ENCODE data around the gene CASZ1.

The CASZ1 gene

GRCh38 chr1:10836726-10837125 lies 40.3 kb upstream of the CASZ1 start:
- no peak overlapping the region for H3K4me3 Mint-ChIP-seq
- H3K4me1 Mint-ChIP-seq = peaks cover 33% of the 10 kb centered on the region
- H3K27me3 Mint-ChIP-seq (ENCODE audit: low read depth) = peaks cover 60% of the 10 kb centered on the region
- peak overlapping the region in 1 of 3 experiments; percentile 71 for H3K27ac Mint-ChIP-seq
- peaks cover 9% of the 10 kb centered on the region for H3K9me3 Mint-ChIP-seq
- TF ChIP-seq CTCF (IDR thresholded peaks at IDR 0.05; ENCODE audit: unreplicated experiment in 3 of 3) = no peak
- H3K36me3 Mint-ChIP-seq (ENCODE audit: low read depth) = peaks cover 3% of the 10 kb centered on the region

- no peak for TF ChIP-seq CTCF (IDR thresholded peaks at IDR 0.05; ENCODE audit: unreplicated experiment in 3 of 3)
- H3K36me3 Mint-ChIP-seq (ENCODE audit: low read depth) = peaks cover 3% of the 10 kb centered on the region
- no peak overlapping the region for H3K4me3 Mint-ChIP-seq
- H3K27ac Mint-ChIP-seq = no peak overlapping the region
- peaks cover 25% of the 10 kb centered on the region for H3K4me1 Mint-ChIP-seq
- H3K9me3 Mint-ChIP-seq = peaks cover 4% of the 10 kb centered on the region
- peaks cover 61% of the 10 kb centered on the region for H3K27me3 Mint-ChIP-seq (ENCODE audit: low read depth)
These were observed 39.5 kb upstream of the CASZ1 start for GRCh38 chr1:10835822-10836421.

GRCh38 chr1:10835421-10835820 lies 39.0 kb upstream of the CASZ1 start:
- peak overlapping the region in 2 of 3 experiments; percentile 23 to 28 for H3K4me3 Mint-ChIP-seq

GRCh38 chr1:10834770-10835412 lies 38.4 kb upstream of the CASZ1 start:
- Mint-ChIP-seq H3K27ac (no peak overlapping the region), H3K4me3 (no peak overlapping the region), H3K27me3 (ENCODE audit: low read depth) (peaks cover 65% of the 10 kb centered on the region), H3K4me1 (peaks cover 23% of the 10 kb centered on the region), H3K36me3 (ENCODE audit: low read depth) (peaks cover 3% of the 10 kb centered on the region), H3K9me3 (peaks cover 4% of the 10 kb centered on the region)
- no peak for TF ChIP-seq CTCF (IDR thresholded peaks at IDR 0.05; ENCODE audit: unreplicated experiment in 3 of 3)

More at GRCh38 chr1:10835421-10835820, 39.0 kb upstream of the CASZ1 start:
- peaks cover 4% of the 10 kb centered on the region for H3K9me3 Mint-ChIP-seq
- no peak for TF ChIP-seq CTCF (IDR thresholded peaks at IDR 0.05; ENCODE audit: unreplicated experiment in 3 of 3)
- H3K27me3 Mint-ChIP-seq (ENCODE audit: low read depth) = peaks cover 65% of the 10 kb centered on the region
- no peak overlapping the region for H3K27ac Mint-ChIP-seq
- peaks cover 3% of the 10 kb centered on the region for H3K36me3 Mint-ChIP-seq (ENCODE audit: low read depth)
- peaks cover 24% of the 10 kb centered on the region for H3K4me1 Mint-ChIP-seq

GRCh38 chr1:10833630-10834557 lies 37.4 kb upstream of the CASZ1 start:
- Mint-ChIP-seq H3K36me3 (ENCODE audit: low read depth) (peaks cover 3% of the 10 kb centered on the region), H3K4me3 (no peak overlapping the region), H3K4me1 (peaks cover 26% of the 10 kb centered on the region), H3K27me3 (ENCODE audit: low read depth) (peaks cover 68% of the 10 kb centered on the region), H3K9me3 (peaks cover 3% of the 10 kb centered on the region), H3K27ac (no peak overlapping the region)
- TF ChIP-seq CTCF (IDR thresholded peaks at IDR 0.05; ENCODE audit: unreplicated experiment in 3 of 3) = no peak

All from nephron (organoid).